Endothelial cell of umbilical vein (primary cell): Measurements from ENCODE around the gene LRRC47. TPM values are rescaled to one million over a fixed set of nuclear protein-coding genes. Genes with fewer than 3 reads are reported as not detected.
A peak's percentile ranks its signal among the peaks of the same experiment; 100 is the strongest.

Experiments used
- BruUV-seq: library from RNA; stranded (reverse); fragments of 400-500 nt; replicated peaks from 2 replicates; lab custom pipeline; 2021; lab: Mats Ljungman, UMichigan
- CTCF ChIA-PET: fragments of 300-600, 350-600 bp; sonication (Branson Sonifier 250); formaldehyde crosslinking; loops from one replicate; lab custom pipeline; 2021; ENCODE audit warnings: antibody characterized with exemption, inconsistent platforms; lab: Charles Lee
- POLR2A ChIA-PET: fragments of 300-600, 350-600 bp; sonication (Branson Sonifier 250); formaldehyde crosslinking; loops from one replicate; lab custom pipeline; 2021; ENCODE audit warnings: antibody characterized with exemption, inconsistent platforms; lab: Charles Lee
- DNase-seq: peaks from one replicate; pipeline ENCODE4 v3.0.0-alpha.2; 2011; ENCODE audit warnings: low read depth, low spot score
- FAIRE-seq: peaks from 2 replicates; lab custom pipeline; 2011; peaks lifted over from hg19 to GRCh38; lab: Jason Lieb, UNC
- H2AFZ ChIP-seq: 2 replicates; pipeline ENCODE4 v1.6.0; 2012; ENCODE audit warnings: low read depth, low read length, control low read depth, inconsistent platforms
- H3K27ac ChIP-seq: 2 replicates; pipeline ENCODE4 v1.5.1; 2011; ENCODE audit warnings: low read depth, mild to moderate bottlenecking, control low read depth, low read length, moderate library complexity; ENCODE audit not compliant: insufficient read depth
- H3K27me3 ChIP-seq, 2 experiments: 2 replicates each; pipeline versions ENCODE4 v1.6.0 to v1.6.1; 2011; ENCODE audit warnings: low read length in 2 of 2, mixed read lengths in 1 of 2; ENCODE audit not compliant: control insufficient read depth in 2 of 2, insufficient read depth in 2 of 2
- H3K36me3 ChIP-seq, 2 experiments: 2 replicates in 1 of 2; 3 replicates in 1 of 2; pipeline ENCODE4 v1.5.1; 2011; ENCODE audit warnings: low read length in 2 of 2, mild to moderate bottlenecking in 1 of 2, moderate library complexity in 1 of 2; ENCODE audit not compliant: control insufficient read depth in 2 of 2, insufficient read depth in 2 of 2; ENCODE audit errors: extremely low read depth in 1 of 2
- H3K4me1 ChIP-seq: 3 replicates; pipeline ENCODE4 v1.5.1; 2011; ENCODE audit warnings: mild to moderate bottlenecking, low read length; ENCODE audit not compliant: control insufficient read depth, insufficient read depth; ENCODE audit errors: extremely low read depth
- H3K4me2 ChIP-seq: 2 replicates; pipeline ENCODE4 v1.6.1; 2011; ENCODE audit warnings: low read length, control low read depth, mixed read lengths; ENCODE audit not compliant: insufficient read depth
- H3K4me3 ChIP-seq, 3 experiments: fragments of 200-600 bp in 1 of 3; sonication (generic), shearing (Covaris generic) in 1 of 3; replicated peaks in 1 of 3; 2 replicates each; pipeline ENCODE4 v1.5.1; 2011 to 2016; ENCODE audit warnings: control low read depth in 3 of 3, low read length in 3 of 3, mild to moderate bottlenecking in 2 of 3, inconsistent platforms in 1 of 3, low read depth in 1 of 3, moderate library complexity in 1 of 3; ENCODE audit not compliant: insufficient read depth in 1 of 3
- H3K79me2 ChIP-seq: 2 replicates; pipeline ENCODE4 v1.6.0; 2012; ENCODE audit warnings: low read length, inconsistent platforms; ENCODE audit not compliant: control insufficient read depth, insufficient read depth
- H3K9ac ChIP-seq: replicated peaks from 2 replicates; pipeline ENCODE3; 2011; ENCODE audit warnings: low read length, control low read depth; ENCODE audit not compliant: insufficient read depth; ENCODE audit errors: extremely low read depth
- H3K9me1 ChIP-seq: replicated peaks from 3 replicates; pipeline ENCODE4 v1.6.0; 2011; ENCODE audit warnings: mild to moderate bottlenecking, low read length; ENCODE audit not compliant: control insufficient read depth, insufficient read depth; ENCODE audit errors: extremely low read depth
- H3K9me3 ChIP-seq: replicated peaks from 2 replicates; pipeline ENCODE4 v1.5.1; 2012; ENCODE audit warnings: low read length, inconsistent platforms; ENCODE audit not compliant: control insufficient read depth, insufficient read depth
- H4K20me1 ChIP-seq: replicated peaks from 2 replicates; pipeline ENCODE3; 2011; ENCODE audit warnings: mild to moderate bottlenecking, low read length; ENCODE audit not compliant: control insufficient read depth, insufficient read depth; ENCODE audit errors: extremely low read depth
- CTCF ChIP-seq, 2 donors: IDR thresholded peaks; 1 replicate in 1 of 2; 2 replicates in 1 of 2; pipeline ENCODE4 v1.5.1; 2011; ENCODE audit warnings: low read length in 2 of 2, mild to moderate bottlenecking in 2 of 2, moderate library complexity in 2 of 2, control low read depth in 1 of 2, inconsistent platforms in 1 of 2, low read depth in 1 of 2; ENCODE audit not compliant: insufficient read depth in 1 of 2; ENCODE audit errors: extremely low read depth in 1 of 2
- EZH2 ChIP-seq: IDR thresholded peaks from 2 replicates; pipeline ENCODE4 v1.6.1; 2012; ENCODE audit warnings: borderline replicate concordance, low read depth, mild to moderate bottlenecking, moderate library complexity, low read length, inconsistent platforms; ENCODE audit not compliant: severe bottlenecking
- FOS ChIP-seq: IDR thresholded peaks from 2 replicates; pipeline ENCODE4 v1.6.1; 2011; ENCODE audit warnings: mild to moderate bottlenecking, low read length, moderate library complexity, borderline replicate concordance; ENCODE audit not compliant: insufficient read depth
- GATA2 ChIP-seq: IDR thresholded peaks from 2 replicates; pipeline ENCODE4 v1.7.0; 2011; ENCODE audit warnings: low read depth, mild to moderate bottlenecking, moderate library complexity, mixed read lengths, low read length; ENCODE audit not compliant: insufficient read length, insufficient read depth
- JUN ChIP-seq: IDR thresholded peaks from 2 replicates; pipeline ENCODE4 v1.6.1; 2011; ENCODE audit warnings: borderline replicate concordance, low read depth; ENCODE audit not compliant: insufficient read length, insufficient read depth
- MAX ChIP-seq: IDR thresholded peaks from 2 replicates; pipeline ENCODE4 v1.6.1; 2011; ENCODE audit not compliant: insufficient read depth, insufficient read length
- MYC ChIP-seq: IDR thresholded peaks from one replicate; pipeline ENCODE4 v1.6.1; 2011; ENCODE audit warnings: mild to moderate bottlenecking, low read depth, low read length
- POLR2A ChIP-seq: IDR thresholded peaks from 2 replicates; pipeline ENCODE4 v1.6.1; 2012; ENCODE audit warnings: low read depth, mild to moderate bottlenecking, control low read depth, low read length
- POLR2AphosphoS5 ChIP-seq: IDR thresholded peaks from 2 replicates; pipeline ENCODE4 v1.6.1; 2012; ENCODE audit warnings: low read depth, mild to moderate bottlenecking, control low read depth, low read length, moderate library complexity; ENCODE audit not compliant: insufficient read depth
- dilution Hi-C: fragments of 300-500 bp; cut with MboI; formaldehyde crosslinking; loops from one replicate; pipeline ENCODE4 v1.15.0; 2019; ENCODE audit warnings: low sequenced_read_pairs; ENCODE audit not compliant: extremely low pct_ligation_motif_present
- intact Hi-C: fragments of 100-400 bp; cut with micrococcal nuclease; formaldehyde crosslinking; loops from one replicate; pipeline ENCODE4 v1.10.0; 2022
- polyA plus RNA-seq, 4 experiments: library from polyadenylated mRNA; depleted of rRNA in 3 of 4; stranded (reverse) in 3 of 4; unstranded in 1 of 4; fragments of >200 nt; gene quantifications; 2 replicates each; pipeline versions ENCODE4 v1.2.1 to v1.2.3, GENCODE V29; 2011 to 2012; ENCODE audit warnings: missing spikeins in 1 of 4
- total RNA-seq: library from RNA; stranded (reverse); gene quantifications from 2 replicates; pipeline ENCODE4 v1.2.3, GENCODE V29; 2021

LRRC47 gene
- total and polyA plus RNA-seq, 2 donors (not counting 3 experiments of a cell fraction or from before 2014, with no cell fraction given), result 23.7 to 42.5 TPM

GRCh38 chr1:3746830-3747521, 49.3 kb downstream of the LRRC47 start:
- Histone ChIP-seq H3K9me3 (no peaks in the 10 kb centered on the region), H4K20me1 (no peaks in the 10 kb centered on the region), H3K36me3 (peaks cover 0 to 9% of the 10 kb centered on the region in 2 experiments), H3K9me1 (no peaks in the 10 kb centered on the region), H3K79me2 (peaks cover 5% of the 10 kb centered on the region), H3K4me2 (peak overlapping the region; percentile 86), H3K4me3 (peak overlapping the region; percentile 67 to 79 (median 74)), H3K27ac (peak overlapping the region; percentile 24), H2AFZ (peak overlapping the region; percentile 79), H3K9ac (peak overlapping the region; percentile 69), H3K27me3 (peaks cover 0 to 7% of the 10 kb centered on the region in 2 experiments), H3K4me1 (peaks cover 11% of the 10 kb centered on the region)
- FAIRE-seq, result peak; percentile 87
- intact Hi-C loops, result loop anchor here (1.0 to 2.0 kb wide), 2 partner anchors 26 to 49 kb away; partner anchors contain the start of genes LRRC47 and SMIM1
- DNase-seq, result peak; percentile 77
- POLR2A ChIA-PET, result no interaction called here
- CTCF ChIA-PET, result interaction anchor here (0.6 to 3.7 kb wide), 2 partner anchors 23 to 101 kb away, joined by 3 to 11 read pairs; no protein-coding TSS in a partner anchor
- peak; percentile 85 for TF ChIP-seq POLR2A
- no peak for TF ChIP-seq CTCF (IDR thresholded peaks at IDR 0.05; ENCODE audit: extremely low read depth in 1 of 2, insufficient read depth in 1 of 2, low read depth in 1 of 2, low read length in 2 of 2)
- peak; percentile 77 for TF ChIP-seq POLR2AphosphoS5
- TSS peak; percentile 47 for BruUV-seq
- dilution Hi-C loops, result no loop called here

GRCh38 chr1:3746389-3746829, 49.9 kb downstream of the LRRC47 start:
- H3K27me3 ChIP-seq, result peaks cover 0 to 7% of the 10 kb centered on the region in 2 experiments
- no peak for FAIRE-seq
- peak overlapping the region; percentile 61 for H3K4me2 ChIP-seq
- POLR2A ChIA-PET, result no interaction called here
- no peaks in the 10 kb centered on the region for H3K9me1 ChIP-seq
- peak overlapping the region; percentile 69 for H3K9ac ChIP-seq
- H4K20me1 ChIP-seq, result no peaks in the 10 kb centered on the region
- H3K4me3 ChIP-seq, result peak overlapping the region; percentile 67 to 79 (median 74)
- dilution Hi-C loops (no loop called here), intact Hi-C loops (loop anchor here (2.0 kb wide), 1 partner anchor 26 kb away; the partner anchor contains the start of gene SMIM1)
- peaks cover 0 to 15% of the 10 kb centered on the region in 2 experiments for H3K36me3 ChIP-seq
- no peak for TF ChIP-seq FOS
- TF ChIP-seq EZH2, result no peak
- no peak for TF ChIP-seq MYC
- no peak for TF ChIP-seq CTCF (IDR thresholded peaks at IDR 0.05; ENCODE audit: extremely low read depth in 1 of 2, insufficient read depth in 1 of 2, low read depth in 1 of 2, low read length in 2 of 2)
- TF ChIP-seq MAX, result no peak
- TF ChIP-seq JUN, result no peak
- no peak for TF ChIP-seq POLR2A
- no peak for TF ChIP-seq GATA2
- TF ChIP-seq POLR2AphosphoS5, result no peak
- no peak overlapping the region for H3K27ac ChIP-seq
- peaks cover 11% of the 10 kb centered on the region for H3K4me1 ChIP-seq
- H2AFZ ChIP-seq, result peak overlapping the region; percentile 79
- no peak for DNase-seq
- CTCF ChIA-PET, result interaction anchor here (0.6 to 3.7 kb wide), 2 partner anchors 22 to 102 kb away, joined by 3 to 11 read pairs; no protein-coding TSS in a partner anchor
- no TSS peak for BruUV-seq
- H3K9me3 ChIP-seq, result no peaks in the 10 kb centered on the region
- H3K79me2 ChIP-seq, result peaks cover 5% of the 10 kb centered on the region
